Measurements from ENCODE around the gene LEPR. TPM values are rescaled to one million over a fixed set of nuclear protein-coding genes. Genes with fewer than 3 reads are reported as not detected.

Gene LEPR
- total and polyA plus RNA-seq, 4 donors: 42.0 to 103 (median 72.7) TPM

GRCh38 chr1:65418522-65419185 lies 1.8 kb upstream of the LEPR start:
- Histone ChIP-seq H3K4me3 (ENCODE audit: low read depth in 1 of 3, low read length in 3 of 3) (no peak overlapping the region), H3K27me3 (ENCODE audit: control insufficient read depth in 4 of 4, insufficient read depth in 4 of 4, low read length in 3 of 4) (no peaks in the 10 kb centered on the region), H3K27ac (ENCODE audit: low read depth in 1 of 2, low read length in 2 of 2) (no peak overlapping the region)

DNA sequence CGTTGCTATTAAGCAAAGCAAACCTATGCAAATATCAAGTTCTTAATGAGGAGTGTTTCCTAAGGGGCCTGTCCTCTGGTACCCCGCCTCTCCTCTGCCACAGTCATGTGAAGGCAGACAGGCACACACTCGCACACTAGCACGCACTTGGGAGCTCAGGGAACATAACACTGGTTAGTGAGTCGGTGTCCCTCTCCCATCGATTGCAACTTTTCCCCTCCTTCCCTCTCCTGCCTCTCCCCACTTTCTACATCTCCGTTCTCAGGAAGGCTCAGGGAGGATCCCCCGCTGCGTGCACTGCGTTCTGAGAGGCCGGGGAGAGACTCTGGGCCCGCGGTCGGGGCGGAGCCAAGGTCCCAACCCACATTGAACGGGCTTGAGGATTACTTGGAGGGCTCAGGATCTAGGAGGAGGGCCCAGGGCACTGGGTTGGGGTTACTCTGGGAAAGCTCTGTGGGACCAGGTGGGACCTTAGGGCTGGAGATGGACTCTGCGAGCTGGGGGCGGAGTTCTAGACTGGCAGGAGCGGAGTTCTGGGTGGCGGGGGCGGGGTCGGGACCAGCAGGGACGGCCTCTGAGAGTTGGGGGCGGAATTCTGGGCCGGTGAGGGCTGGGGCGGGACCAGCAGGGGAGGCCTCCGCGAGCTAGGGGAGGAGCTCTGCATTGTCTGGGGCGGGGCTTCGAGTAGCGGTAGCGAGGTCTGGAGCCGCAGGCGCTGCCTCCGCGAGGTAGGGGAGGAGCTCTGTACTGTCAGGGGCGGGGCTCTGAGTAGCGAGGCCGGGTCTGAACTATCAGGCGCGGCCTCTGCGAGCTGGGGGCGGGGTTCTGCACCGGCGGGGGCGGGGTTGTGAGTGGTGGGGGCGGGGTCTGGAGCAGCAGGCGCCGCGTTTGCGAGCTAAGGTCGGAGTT lies 533 bp upstream of the LEPR start:
- Histone ChIP-seq H3K4me1 (ENCODE audit: control insufficient read depth in 4 of 4, insufficient read depth in 4 of 4, low read length in 3 of 4) (peaks cover 0 to 19% (median 12%) of the 10 kb centered on the region in 4 donors), H3K27me3 (ENCODE audit: control insufficient read depth in 4 of 4, insufficient read depth in 4 of 4, low read length in 3 of 4) (no peaks in the 10 kb centered on the region), H3K36me3 (ENCODE audit: control insufficient read depth in 4 of 4, insufficient read depth in 3 of 4, low read depth in 1 of 4, low read length in 3 of 4) (no peaks in the 10 kb centered on the region), H3K4me3 (ENCODE audit: low read depth in 1 of 3, low read length in 3 of 3) (peak overlapping the region; percentile 64 to 72 (median 64)), H3K9ac (ENCODE audit: low read depth in 1 of 2, low read length in 2 of 2) (peak overlapping the region; percentile 30 to 68), H3K9me3 (ENCODE audit: control insufficient read depth in 4 of 4, low read length in 3 of 4) (no peaks in the 10 kb centered on the region), H3K27ac (ENCODE audit: low read depth in 1 of 2, low read length in 2 of 2) (peak overlapping the region; percentile 73 to 92)
- TF ChIP-seq EGR1 (IDR thresholded peaks at IDR 0.05; ENCODE audit: low read depth in 2 of 2) (peak; percentile 55 to 84), SP1 (IDR thresholded peaks at IDR 0.05) (peak; percentile 83), ATF3 (IDR thresholded peaks at IDR 0.05) (no peak), HNF4A (conservative IDR thresholded peaks at IDR 0.05) (peak; percentile 56 to 80), FOXA1 (IDR thresholded peaks at IDR 0.05) (peak; percentile 39), HNF4G (IDR thresholded peaks at IDR 0.05) (peak; percentile 20), RAD21 (IDR thresholded peaks at IDR 0.05) (peak; percentile 26 to 36), TAF1 (conservative IDR thresholded peaks at IDR 0.05) (peak; percentile 66), JUND (IDR thresholded peaks at IDR 0.05) (no peak), RXRA (IDR thresholded peaks at IDR 0.05) (peak; percentile 15 to 31), NR2F2 (IDR thresholded peaks at IDR 0.05) (no peak)
- 2% methylated on average over 52 of the region's 52 CpGs for whole genome bisulfite sequencing
- peak; percentile 99 for DNase-seq (ENCODE audit: low spot score)

More at GRCh38 chr1:65418522-65419185, 1.8 kb upstream of the LEPR start:
- WGBS: 92% methylated on average over 4 of the region's 4 CpGs
- H3K4me1 ChIP-seq (ENCODE audit: control insufficient read depth in 4 of 4, insufficient read depth in 4 of 4, low read length in 3 of 4): peaks cover 0 to 19% (median 12%) of the 10 kb centered on the region in 4 donors
- H3K9me3 ChIP-seq (ENCODE audit: control insufficient read depth in 4 of 4, low read length in 3 of 4): no peaks in the 10 kb centered on the region
- no peak overlapping the region for H3K9ac ChIP-seq (ENCODE audit: low read depth in 1 of 2, low read length in 2 of 2)
- TF ChIP-seq YY1 (IDR thresholded peaks at IDR 0.05): no peak
- TF ChIP-seq GABPA (IDR thresholded peaks at IDR 0.05 in 1 of 2, conservative IDR thresholded peaks at IDR 0.05 in 1 of 2): no peak
- no peak for TF ChIP-seq RAD21 (IDR thresholded peaks at IDR 0.05)
- TF ChIP-seq EGR1 (IDR thresholded peaks at IDR 0.05; ENCODE audit: low read depth in 2 of 2): no peak
- no peak for TF ChIP-seq FOXA2 (IDR thresholded peaks at IDR 0.05)
- no peak for TF ChIP-seq NR2F2 (IDR thresholded peaks at IDR 0.05)
- H3K36me3 ChIP-seq (ENCODE audit: control insufficient read depth in 4 of 4, insufficient read depth in 3 of 4, low read depth in 1 of 4, low read length in 3 of 4): no peaks in the 10 kb centered on the region
- no peak for DNase-seq (ENCODE audit: low spot score)

DNA sequence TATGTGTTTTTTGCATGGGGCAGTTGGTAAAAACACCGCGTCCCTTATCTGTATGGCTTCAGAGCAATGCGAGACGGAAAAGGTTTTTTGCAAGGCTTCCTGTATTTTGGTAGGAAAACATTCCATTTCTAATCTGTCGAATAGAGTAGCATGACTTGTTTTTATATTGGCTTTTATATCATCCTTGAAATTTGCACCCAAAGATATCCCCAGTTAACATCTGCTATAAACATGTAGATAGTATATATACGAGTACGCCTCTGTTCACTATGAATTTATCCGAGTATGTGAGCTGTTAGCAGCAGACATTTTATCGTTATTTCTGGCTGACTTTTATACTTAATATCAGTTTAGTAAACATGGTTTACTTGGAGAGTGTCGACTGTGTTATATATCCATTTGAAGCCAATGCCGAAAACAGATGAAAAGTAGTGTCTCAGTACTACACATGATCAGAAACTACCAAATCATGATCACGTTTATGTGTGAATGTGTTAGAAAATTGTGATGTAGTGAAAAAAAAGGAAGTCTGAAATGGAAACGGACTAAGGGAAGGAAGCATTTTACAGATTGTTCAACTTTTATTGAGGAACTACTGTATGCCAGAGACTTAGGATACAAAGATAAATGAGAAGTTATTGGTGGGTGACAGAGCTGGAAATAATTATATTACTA lies 1.0 kb downstream of the LEPR start:
- H3K36me3 ChIP-seq (ENCODE audit: control insufficient read depth in 4 of 4, insufficient read depth in 3 of 4, low read depth in 1 of 4, low read length in 3 of 4): peaks cover 2 to 13% (median 10%) of the 10 kb centered on the region in 4 donors
- 6% methylated on average over 13 of the region's 13 CpGs for WGBS
- H3K9ac ChIP-seq (ENCODE audit: low read depth in 1 of 2, low read length in 2 of 2): peak overlapping the region; percentile 69 to 79
- no peak for DNase-seq (ENCODE audit: low spot score)
- H3K27ac ChIP-seq (ENCODE audit: low read depth in 1 of 2, low read length in 2 of 2): peak overlapping the region; percentile 86 to 92
- no peaks in the 10 kb centered on the region for H3K9me3 ChIP-seq (ENCODE audit: control insufficient read depth in 4 of 4, low read length in 3 of 4)
- TF ChIP-seq FOXA1 (IDR thresholded peaks at IDR 0.05) (no peak), FOXA2 (IDR thresholded peaks at IDR 0.05) (no peak), NR2F2 (IDR thresholded peaks at IDR 0.05) (peak; percentile 4), RAD21 (IDR thresholded peaks at IDR 0.05) (no peak)
- H3K4me1 ChIP-seq (ENCODE audit: control insufficient read depth in 4 of 4, insufficient read depth in 4 of 4, low read length in 3 of 4): peaks cover 0 to 19% (median 12%) of the 10 kb centered on the region in 4 donors
- no peaks in the 10 kb centered on the region for H3K27me3 ChIP-seq (ENCODE audit: control insufficient read depth in 4 of 4, insufficient read depth in 4 of 4, low read length in 3 of 4)
- H3K4me3 ChIP-seq (ENCODE audit: low read depth in 1 of 3, low read length in 3 of 3): peak overlapping the region; percentile 63 to 87 (median 83)

Measured in liver (tissue), 9 donors.